Activated CD4-positive, alpha-beta memory T cell treated with anti-CD3 and anti-CD28 coated beads for 36 hours (primary cell): Measurements from ENCODE around the gene STIM2. TPM values are rescaled to one million over a fixed set of nuclear protein-coding genes. Genes with fewer than 3 reads are reported as not detected.
A peak's percentile ranks its signal among the peaks of the same experiment; 100 is the strongest.

Source experiments
- CTCF ChIA-PET: fragments of 350-600 bp; sonication (Branson Sonifier 250); formaldehyde crosslinking; loops from one replicate; lab custom pipeline; 2021; ENCODE audit warnings: antibody characterized with exemption, inconsistent platforms; lab: Charles Lee
- POLR2A ChIA-PET: fragments of 350-600 bp; sonication (Branson Sonifier 250); formaldehyde crosslinking; loops from one replicate; lab custom pipeline; 2021; ENCODE audit warnings: antibody characterized with exemption; lab: Charles Lee
- DNase-seq: peaks from one replicate; pipeline ENCODE4 v3.0.0-alpha.2; 2020
- H3K27ac Mint-ChIP-seq: one replicate; pipeline ENCODE4 v1.8.0; 2021; ENCODE audit warnings: mixed read lengths
- H3K27me3 Mint-ChIP-seq: one replicate; pipeline ENCODE4 v1.8.0; 2021; ENCODE audit warnings: mixed read lengths
- H3K36me3 Mint-ChIP-seq: one replicate; pipeline ENCODE4 v1.8.0; 2021; ENCODE audit warnings: mixed read lengths
- H3K4me1 Mint-ChIP-seq: one replicate; pipeline ENCODE4 v1.8.0; 2021; ENCODE audit warnings: low read depth, mixed read lengths
- H3K4me3 Mint-ChIP-seq: one replicate; pipeline ENCODE4 v1.8.0; 2021; ENCODE audit warnings: mild to moderate bottlenecking, mixed read lengths
- H3K9me3 Mint-ChIP-seq: one replicate; pipeline ENCODE4 v1.8.0; 2021; ENCODE audit warnings: mixed read lengths
- intact Hi-C: fragments of 100-400 bp; cut with micrococcal nuclease; formaldehyde crosslinking; loops from one replicate; pipeline ENCODE4 v1.15.1; 2023
- total RNA-seq, 2 experiments: library from RNA; stranded (reverse); gene quantifications; one replicate each; pipeline ENCODE4 v1.2.3, GENCODE V29; 2021

The STIM2 gene
- total RNA-seq, 2 experiments from 2014 or later, result 37.8 to 40.6 TPM

DNA sequence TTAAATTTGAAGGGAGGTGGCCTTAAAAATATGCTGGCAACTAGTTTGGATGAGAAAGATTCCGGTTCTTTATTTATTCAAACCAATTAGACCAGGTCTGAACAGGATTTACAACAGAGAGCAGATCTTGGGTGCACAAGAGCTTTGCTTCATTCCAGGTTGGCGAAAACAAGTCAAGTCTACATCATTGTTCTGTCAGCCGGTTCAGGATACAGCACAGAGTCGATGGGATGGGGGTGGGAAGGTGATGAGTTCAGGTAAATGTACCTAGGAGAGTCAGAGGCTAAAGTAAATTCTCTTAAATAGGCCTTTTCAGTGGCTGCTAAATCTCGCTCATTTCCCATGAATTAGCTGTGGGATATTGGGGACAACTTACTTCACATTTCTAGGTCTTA is 882 bp upstream of the STIM2 start:
- CTCF ChIA-PET, result interaction anchor here (1.0 to 3.3 kb wide), 5 partner anchors 13 to 146 kb away, joined by 3 to 25 read pairs (median 5); no protein-coding TSS in a partner anchor
- Mint-ChIP-seq H3K36me3 (peaks cover 2% of the 10 kb centered on the region), H3K4me3 (peak overlapping the region; percentile 84), H3K27ac (peak overlapping the region; percentile 92), H3K9me3 (no peaks in the 10 kb centered on the region), H3K27me3 (no peaks in the 10 kb centered on the region), H3K4me1 (peaks cover 39% of the 10 kb centered on the region)
- intact Hi-C loops, result loop anchor here (1.0 to 10.0 kb wide), 8 partner anchors 113 to 1625 kb away; partner anchors contain the start of genes PI4K2B and SMIM20
- POLR2A ChIA-PET, result interaction anchor here (0.6 to 4.3 kb wide), 6 partner anchors 13 to 539 kb away, joined by 3 to 72 read pairs (median 5); partner anchors contain the start of genes RBPJ and TBC1D19
- no peak for DNase-seq

DNA sequence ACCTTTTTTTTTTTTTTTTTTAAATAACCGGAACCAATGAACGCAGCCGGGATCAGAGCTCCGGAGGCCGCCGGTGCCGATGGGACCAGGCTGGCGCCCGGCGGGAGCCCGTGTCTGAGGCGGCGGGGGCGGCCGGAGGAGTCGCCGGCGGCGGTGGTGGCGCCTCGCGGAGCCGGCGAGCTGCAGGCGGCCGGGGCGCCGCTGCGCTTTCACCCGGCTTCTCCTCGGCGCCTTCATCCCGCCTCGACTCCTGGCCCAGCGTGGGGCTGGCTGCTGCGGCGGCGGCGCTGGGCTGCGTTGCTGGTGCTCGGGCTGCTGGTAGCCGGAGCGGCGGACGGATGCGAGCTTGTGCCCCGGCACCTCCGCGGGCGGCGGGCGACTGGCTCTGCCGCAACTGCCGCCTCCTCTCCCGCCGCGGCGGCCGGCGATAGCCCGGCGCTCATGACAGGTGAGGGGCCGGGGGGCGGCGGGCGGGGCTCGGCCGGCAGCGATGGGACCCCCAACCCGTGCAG is 337 bp downstream of the STIM2 start:
- ChIA-PET CTCF (interaction anchor here (0.6 to 3.3 kb wide), 9 partner anchors 12 to 151 kb away, joined by 3 to 25 read pairs (median 5); no protein-coding TSS in a partner anchor), POLR2A (interaction anchor here (0.6 to 4.3 kb wide), 14 partner anchors 12 to 663 kb away, joined by 3 to 72 read pairs (median 5); no protein-coding TSS in a partner anchor)
- Mint-ChIP-seq H3K27me3 (no peaks in the 10 kb centered on the region), H3K4me3 (peak overlapping the region; percentile 99), H3K9me3 (no peaks in the 10 kb centered on the region), H3K27ac (peak overlapping the region; percentile 94), H3K36me3 (peaks cover 2% of the 10 kb centered on the region), H3K4me1 (peaks cover 48% of the 10 kb centered on the region)
- peak; percentile 68 for DNase-seq
- intact Hi-C loops, result loop anchor here (1.0 to 10.0 kb wide), 9 partner anchors 12 to 1626 kb away; partner anchors contain the start of genes PI4K2B and SMIM20

DNA sequence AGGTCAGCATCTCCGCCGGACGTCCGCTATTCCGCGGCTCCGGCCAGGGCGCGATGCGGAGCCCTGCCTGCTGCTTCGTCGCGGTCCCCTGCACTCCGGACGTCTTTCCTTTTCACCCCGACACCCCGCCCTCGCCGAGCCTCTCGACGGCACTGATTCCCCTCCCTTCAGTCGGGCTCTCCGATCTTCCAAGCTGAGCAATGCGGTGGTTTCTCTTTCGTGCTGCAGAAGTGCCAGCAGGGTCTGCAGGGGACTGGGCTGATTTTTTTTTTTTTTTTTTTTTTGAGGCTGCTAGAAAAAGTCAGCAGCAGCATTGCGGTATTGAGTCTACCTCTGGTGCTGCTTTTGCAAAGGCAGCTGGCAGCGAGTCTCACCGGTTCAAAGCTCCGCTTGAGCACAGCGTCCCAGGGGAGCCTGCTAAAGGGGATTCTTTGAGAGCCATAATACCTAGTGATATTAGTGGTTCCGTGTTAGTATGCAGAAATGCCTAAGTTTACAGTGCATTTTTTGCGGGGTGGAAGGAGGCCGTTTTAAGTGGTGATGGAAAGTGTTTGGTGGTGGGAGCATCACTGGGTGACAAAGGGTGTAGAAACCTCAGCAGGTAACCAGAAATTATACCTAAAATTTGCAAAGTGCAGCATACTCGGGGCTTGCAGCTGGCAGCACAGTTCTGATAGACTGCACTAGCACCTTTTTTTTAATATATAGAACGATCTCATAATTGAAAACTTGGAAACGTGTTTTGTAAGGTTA is 969 bp downstream of the STIM2 start:
- no peaks in the 10 kb centered on the region for H3K9me3 Mint-ChIP-seq
- no peaks in the 10 kb centered on the region for H3K27me3 Mint-ChIP-seq
- H3K27ac Mint-ChIP-seq, result peak overlapping the region; percentile 94
- POLR2A ChIA-PET, result interaction anchor here (0.7 to 4.3 kb wide), 14 partner anchors 11 to 664 kb away, joined by 3 to 72 read pairs (median 5); no protein-coding TSS in a partner anchor
- H3K36me3 Mint-ChIP-seq, result peaks cover 2% of the 10 kb centered on the region
- peak overlapping the region; percentile 99 for H3K4me3 Mint-ChIP-seq
- peak; percentile 84 for DNase-seq
- intact Hi-C loops, result loop anchor here (1.0 to 10.0 kb wide), 7 partner anchors 12 to 1627 kb away; partner anchors contain the start of gene PI4K2B
- peaks cover 54% of the 10 kb centered on the region for H3K4me1 Mint-ChIP-seq
- CTCF ChIA-PET, result interaction anchor here (0.6 to 3.3 kb wide), 8 partner anchors 12 to 151 kb away, joined by 3 to 25 read pairs (median 5); no protein-coding TSS in a partner anchor

DNA sequence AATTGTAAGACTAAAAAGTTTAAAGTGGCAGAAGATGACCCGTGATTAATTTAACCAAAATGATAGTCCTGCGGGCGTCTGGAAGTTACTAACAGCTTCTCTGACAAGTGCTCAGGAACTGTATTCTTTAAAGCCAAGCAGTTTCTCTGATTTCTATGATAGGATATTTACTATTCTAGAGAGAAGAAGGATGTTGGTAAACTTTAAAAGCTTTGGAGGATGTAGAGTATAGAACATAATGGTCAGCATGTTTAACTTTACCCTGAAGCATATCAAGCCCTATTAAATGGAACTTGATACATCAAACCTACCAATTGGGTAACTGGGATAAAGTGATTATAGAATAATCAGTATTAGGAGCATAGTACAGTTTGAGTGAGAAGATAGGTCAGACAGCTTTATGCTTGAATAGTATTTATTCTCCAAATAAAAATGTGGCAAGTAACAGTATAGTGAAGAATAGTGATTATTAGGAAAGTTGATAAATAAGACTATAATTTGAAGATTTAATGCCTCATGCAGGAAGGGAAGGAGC is 1.8 kb downstream of the STIM2 start:
- Mint-ChIP-seq H3K4me3 (peak overlapping the region; percentile 99), H3K27ac (peak overlapping the region; percentile 9), H3K9me3 (no peaks in the 10 kb centered on the region), H3K27me3 (no peaks in the 10 kb centered on the region), H3K4me1 (peaks cover 52% of the 10 kb centered on the region), H3K36me3 (peaks cover 2% of the 10 kb centered on the region)
- ChIA-PET CTCF (interaction anchor here (1.2 to 3.3 kb wide), 2 partner anchors 11 to 23 kb away, joined by 3 to 25 read pairs; no protein-coding TSS in a partner anchor), POLR2A (interaction anchor here (0.7 to 4.3 kb wide), 5 partner anchors 11 to 130 kb away, joined by 3 to 72 read pairs (median 14); no protein-coding TSS in a partner anchor)
- intact Hi-C loops, result loop anchor here (5.0 to 10.0 kb wide), 3 partner anchors 780 to 1628 kb away; partner anchors contain the start of gene PI4K2B
- DNase-seq, result no peak

DNA sequence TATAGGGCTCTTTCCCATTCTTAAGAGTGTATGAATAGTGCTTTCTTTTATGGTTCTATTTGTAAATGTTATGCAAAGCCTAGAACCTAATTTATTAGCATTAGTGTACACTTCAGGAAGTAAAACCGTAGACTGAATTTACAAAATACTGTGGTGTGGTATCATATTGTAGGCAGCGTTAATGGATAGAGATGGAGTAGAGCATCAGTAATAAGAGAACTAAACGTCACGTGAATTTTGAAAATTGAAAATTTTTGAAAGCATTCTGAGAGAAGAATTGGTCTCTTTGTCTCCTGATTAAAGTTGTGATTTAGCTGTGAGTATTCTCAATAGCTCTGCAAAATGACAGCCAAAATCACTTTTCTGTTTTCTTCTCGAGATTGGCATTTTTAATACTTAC is 2.9 kb downstream of the STIM2 start:
- CTCF ChIA-PET, result interaction anchor here (0.7 kb wide), 1 partner anchor 142 kb away, joined by 3 read pairs; no protein-coding TSS in a partner anchor
- no peak for DNase-seq
- H3K4me1 Mint-ChIP-seq, result peaks cover 62% of the 10 kb centered on the region
- H3K27me3 Mint-ChIP-seq, result no peaks in the 10 kb centered on the region
- intact Hi-C loops, result loop anchor here (5.0 to 10.0 kb wide), 3 partner anchors 781 to 1629 kb away; partner anchors contain the start of gene PI4K2B
- no peaks in the 10 kb centered on the region for H3K9me3 Mint-ChIP-seq
- peaks cover 2% of the 10 kb centered on the region for H3K36me3 Mint-ChIP-seq
- peak overlapping the region; percentile 52 for H3K4me3 Mint-ChIP-seq
- POLR2A ChIA-PET, result interaction anchor here (1.1 kb wide), 1 partner anchor 10 kb away, joined by 4 read pairs; no protein-coding TSS in a partner anchor
- H3K27ac Mint-ChIP-seq, result no peak overlapping the region

DNA sequence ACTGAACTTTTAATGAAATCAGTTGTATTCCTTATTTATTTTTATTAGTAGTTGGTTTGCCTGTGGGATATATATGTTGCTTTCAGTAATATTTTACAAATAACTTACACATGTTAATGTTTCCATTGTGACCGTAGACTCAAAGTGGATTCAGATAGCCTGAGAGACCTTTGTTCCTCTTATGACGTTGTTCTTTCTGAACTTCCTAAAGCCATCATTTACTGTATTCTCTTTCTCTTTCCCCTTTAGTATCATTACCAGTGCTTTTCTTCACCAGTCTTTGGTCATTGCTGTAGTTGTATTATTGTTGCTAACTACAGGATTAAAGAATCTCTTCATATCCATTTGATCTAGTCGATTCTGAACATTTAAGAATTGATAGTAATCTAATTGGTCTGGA is 4.3 kb downstream of the STIM2 start:
- ChIA-PET CTCF (no interaction called here), POLR2A (no interaction called here)
- Mint-ChIP-seq H3K4me3 (no peak overlapping the region), H3K27ac (no peak overlapping the region), H3K9me3 (no peaks in the 10 kb centered on the region), H3K4me1 (peaks cover 59% of the 10 kb centered on the region), H3K36me3 (peaks cover 2% of the 10 kb centered on the region), H3K27me3 (no peaks in the 10 kb centered on the region)
- DNase-seq, result no peak
- intact Hi-C loops, result loop anchor here (5.0 to 10.0 kb wide), 3 partner anchors 783 to 1630 kb away; partner anchors contain the start of gene PI4K2B

DNA sequence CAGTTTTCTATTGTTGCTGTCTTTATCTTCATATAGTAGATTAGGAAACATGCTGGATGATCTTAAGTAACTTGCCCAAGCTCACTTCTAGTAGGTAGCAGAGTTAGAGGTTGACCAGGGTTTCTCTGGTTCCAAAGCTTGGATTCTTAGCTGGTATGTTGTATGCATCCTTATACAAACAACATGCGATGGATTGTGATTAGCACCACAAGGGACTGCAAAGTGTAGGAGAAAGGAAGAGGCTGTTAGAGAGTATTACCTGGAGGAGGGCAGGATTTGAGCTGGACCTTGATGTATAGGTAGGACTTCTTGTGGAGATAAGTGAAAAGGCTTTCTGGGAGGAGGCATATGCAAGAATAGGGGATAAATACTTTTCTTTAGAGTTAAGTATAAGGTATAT is 5.6 kb downstream of the STIM2 start:
- no peaks in the 10 kb centered on the region for H3K27me3 Mint-ChIP-seq
- H3K4me3 Mint-ChIP-seq, result no peak overlapping the region
- peaks cover 63% of the 10 kb centered on the region for H3K4me1 Mint-ChIP-seq
- H3K27ac Mint-ChIP-seq, result no peak overlapping the region
- ChIA-PET POLR2A (no interaction called here), CTCF (no interaction called here)
- DNase-seq, result no peak
- peaks cover 2% of the 10 kb centered on the region for H3K36me3 Mint-ChIP-seq
- intact Hi-C loops, result loop anchor here (10.0 kb wide), 2 partner anchors 841 to 1631 kb away; partner anchors contain the start of gene PI4K2B
- H3K9me3 Mint-ChIP-seq, result no peaks in the 10 kb centered on the region

DNA sequence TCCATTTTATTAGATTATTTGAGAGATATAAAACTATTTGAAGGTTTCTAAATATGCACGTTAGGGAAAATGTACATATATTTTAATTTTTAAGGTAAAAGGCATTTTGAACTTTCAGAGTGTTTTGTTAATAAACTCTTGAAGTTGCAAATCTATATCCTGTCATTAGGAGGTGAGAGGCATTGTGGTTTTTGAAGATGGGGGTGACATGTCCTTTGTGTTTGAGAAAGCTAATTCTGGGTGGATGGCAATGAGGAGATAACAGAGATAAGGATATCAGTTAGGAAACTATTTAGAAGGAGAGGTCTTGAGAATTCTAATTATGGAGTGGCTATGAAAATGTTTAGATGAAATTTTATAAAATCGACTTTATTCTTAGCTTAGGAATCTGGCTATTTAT is 6.1 kb downstream of the STIM2 start:
- no peak for DNase-seq
- intact Hi-C loops, result loop anchor here (10.0 kb wide), 2 partner anchors 842 to 1632 kb away; partner anchors contain the start of gene PI4K2B
- Mint-ChIP-seq H3K4me1 (peaks cover 68% of the 10 kb centered on the region), H3K4me3 (no peak overlapping the region), H3K27me3 (no peaks in the 10 kb centered on the region), H3K9me3 (no peaks in the 10 kb centered on the region), H3K36me3 (peaks cover 2% of the 10 kb centered on the region), H3K27ac (no peak overlapping the region)
- CTCF ChIA-PET, result interaction anchor here (0.7 to 1.0 kb wide), 3 partner anchors 9 to 121 kb away, joined by 3 to 4 read pairs (median 3); no protein-coding TSS in a partner anchor
- POLR2A ChIA-PET, result no interaction called here

DNA sequence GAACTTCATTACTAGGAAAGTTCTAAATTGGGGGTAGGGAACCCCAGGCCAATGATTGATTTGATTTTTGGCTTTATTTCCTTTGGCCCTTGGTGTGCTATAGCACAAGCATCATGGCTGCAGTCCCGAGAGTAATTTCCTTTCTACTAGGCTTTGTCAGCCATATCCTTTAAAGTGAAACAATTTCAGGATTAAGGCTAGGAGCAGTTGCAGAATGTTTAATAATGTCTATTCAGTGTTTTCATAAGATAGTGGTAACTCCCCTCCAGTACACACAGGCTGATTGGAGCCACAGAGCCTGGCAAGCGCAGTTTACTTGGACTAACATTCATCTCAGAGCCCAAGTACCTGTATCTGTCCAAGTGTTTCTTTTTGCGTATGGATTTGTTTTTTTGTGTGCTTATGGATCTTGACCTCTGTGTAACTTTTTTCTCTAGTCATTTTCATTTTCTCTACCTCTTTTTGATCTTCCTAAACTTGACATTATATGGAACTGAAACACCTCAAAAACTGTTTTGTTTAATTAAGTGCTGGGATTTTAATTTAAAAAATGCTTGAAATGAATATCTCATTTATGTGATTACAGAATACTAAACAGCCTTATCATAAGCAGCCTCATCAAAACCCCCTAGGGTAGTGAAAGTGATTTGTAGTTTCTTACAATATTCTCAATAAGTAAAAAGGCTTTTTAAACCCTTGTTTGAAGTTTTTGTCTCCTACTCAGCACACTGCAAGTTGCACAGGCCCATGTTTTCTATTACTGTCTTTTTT is 7.5 kb downstream of the STIM2 start:
- Mint-ChIP-seq H3K4me1 (peaks cover 73% of the 10 kb centered on the region), H3K9me3 (no peaks in the 10 kb centered on the region), H3K27ac (peak overlapping the region; percentile 16), H3K4me3 (peak overlapping the region; percentile 30), H3K36me3 (peaks cover 2% of the 10 kb centered on the region), H3K27me3 (no peaks in the 10 kb centered on the region)
- POLR2A ChIA-PET, result interaction anchor here (1.1 kb wide), 1 partner anchor 17 kb away, joined by 3 read pairs; no protein-coding TSS in a partner anchor
- intact Hi-C loops, result loop anchor here (10.0 kb wide), 2 partner anchors 843 to 1633 kb away; partner anchors contain the start of gene PI4K2B
- DNase-seq, result no peak
- CTCF ChIA-PET, result interaction anchor here (1.0 kb wide), 1 partner anchor 19 kb away, joined by 3 read pairs; no protein-coding TSS in a partner anchor

DNA sequence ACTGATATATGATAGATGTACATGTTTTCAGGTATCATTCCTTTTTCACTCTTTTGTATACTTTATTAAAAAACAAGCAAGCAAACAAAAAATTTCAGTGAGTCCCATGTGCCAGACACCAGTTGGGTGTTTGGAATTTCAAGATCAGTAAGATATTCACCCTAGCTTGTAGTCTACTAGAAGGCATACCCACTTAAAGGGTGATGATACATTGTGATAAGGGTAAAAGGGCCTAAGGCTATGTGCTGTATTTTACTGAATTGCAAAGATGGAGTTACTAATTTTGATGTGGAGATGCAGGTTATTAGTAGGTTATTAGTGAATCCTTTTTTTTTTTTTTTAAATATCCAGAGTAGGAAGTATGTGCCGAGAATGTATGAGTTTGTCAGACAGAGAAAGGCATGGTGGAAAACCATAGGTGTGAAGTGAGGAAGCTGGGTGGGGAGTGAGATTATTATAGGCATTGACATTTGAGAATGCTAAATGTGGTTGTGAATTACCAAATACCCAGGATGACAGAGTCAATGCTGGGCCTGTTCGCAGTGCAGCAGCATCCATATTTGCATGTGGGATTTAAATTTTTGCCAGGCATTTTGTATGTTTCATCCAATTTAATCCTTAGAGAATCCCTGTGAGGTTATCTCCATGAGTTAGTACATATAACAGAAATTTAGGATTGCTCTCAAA is 10.1 kb downstream of the STIM2 start:
- no peak for DNase-seq
- Mint-ChIP-seq H3K9me3 (no peaks in the 10 kb centered on the region), H3K27me3 (no peaks in the 10 kb centered on the region), H3K4me3 (no peak overlapping the region), H3K36me3 (peaks cover 3% of the 10 kb centered on the region), H3K27ac (no peak overlapping the region), H3K4me1 (peaks cover 73% of the 10 kb centered on the region)
- intact Hi-C loops, result no loop called here
- POLR2A ChIA-PET, result no interaction called here
- CTCF ChIA-PET, result no interaction called here
